Activated CD4-positive, alpha-beta T cell treated with anti-CD3 and anti-CD28 coated beads, Interleukin-10, Interleukin-2, amounts not matched to agents 100 ng/mL and 50 ng/mL, durations not matched to agents 16 hours and 8 hours (primary cell): ENCODE measurements around the gene WNT8A.

Experiments used
- DNase-seq: peaks from one replicate; pipeline ENCODE4 v3.0.0-alpha.2; 2020

WNT8A gene

DNA sequence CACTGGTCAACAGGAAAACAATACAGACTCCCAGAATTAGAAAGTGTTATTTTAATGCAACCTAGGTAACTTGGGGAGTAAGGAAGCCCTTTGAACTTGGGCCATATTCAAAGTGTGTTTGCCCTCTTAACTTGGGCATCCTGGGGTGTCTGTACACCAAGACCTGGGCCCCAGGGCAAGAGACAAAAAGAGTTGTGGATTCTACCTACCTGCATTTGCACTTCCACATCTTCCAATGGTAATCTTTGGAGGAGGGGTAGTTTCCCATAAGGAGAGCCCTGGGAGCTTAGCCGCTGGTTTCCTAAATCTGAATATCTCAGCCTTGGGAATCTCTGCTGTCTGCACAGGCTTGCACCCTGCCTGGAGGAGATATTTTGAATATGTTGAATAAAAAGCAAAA lies 8.5 kb downstream of the WNT8A start:
- DNase-seq: no peak

DNA sequence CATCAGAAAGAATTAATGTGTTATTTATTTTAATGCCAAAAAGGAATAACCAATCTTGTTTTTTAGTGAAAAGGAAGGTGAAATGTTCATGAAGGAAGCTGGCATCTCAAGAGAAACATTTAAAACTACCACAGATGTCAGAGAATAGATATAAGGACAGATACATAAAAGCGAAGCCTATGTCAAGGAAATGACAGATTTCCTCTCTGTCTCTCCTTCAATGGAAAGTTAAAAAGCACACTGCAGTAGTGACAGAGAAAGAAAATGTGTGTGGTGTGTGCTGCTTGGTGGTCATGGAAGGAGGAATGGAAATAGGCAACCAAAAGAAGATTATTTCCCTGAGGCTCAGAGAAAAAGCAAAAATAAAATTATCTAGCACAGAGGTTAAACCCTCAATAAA lies 9.2 kb downstream of the WNT8A start:
- DNase-seq: no peak

DNA sequence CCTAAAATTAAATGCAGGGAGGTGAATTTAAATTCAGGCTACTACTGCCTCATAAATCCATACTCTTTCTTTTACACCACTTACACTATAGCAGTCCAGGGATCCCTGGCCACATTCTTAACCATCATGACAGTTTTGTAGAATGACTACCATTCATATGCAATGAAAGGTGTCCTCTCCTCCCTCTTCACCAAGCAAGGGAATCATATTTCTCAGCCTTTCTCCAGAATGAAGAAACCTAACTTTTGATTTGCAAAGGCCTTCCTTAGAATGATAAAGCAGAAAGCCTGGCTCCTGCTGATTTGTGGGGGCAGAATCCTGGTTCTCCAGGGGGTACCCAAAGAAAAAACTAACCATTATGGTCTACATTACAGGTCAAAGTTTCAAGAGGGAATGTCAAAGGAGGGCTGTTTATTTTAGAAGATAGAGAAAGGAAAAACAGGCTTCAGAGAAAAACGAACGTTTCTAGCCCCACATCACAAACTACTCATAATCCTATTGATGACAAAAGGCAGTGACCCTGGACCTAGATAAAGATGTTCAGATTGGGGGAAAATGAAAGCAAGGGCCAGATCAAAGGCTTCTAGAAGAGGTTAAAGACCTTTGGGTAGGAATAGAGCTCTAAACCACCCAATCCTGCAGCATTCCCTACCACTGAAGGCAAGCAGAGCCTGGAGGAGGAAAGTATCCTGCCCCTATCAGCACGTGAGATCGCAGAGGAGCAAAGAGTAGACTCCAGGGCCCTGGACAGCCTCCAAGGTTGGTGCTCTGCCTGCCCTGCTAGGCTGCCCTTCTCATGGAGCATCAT lies 11.5 kb downstream of the WNT8A start:
- no peak for DNase-seq

DNA sequence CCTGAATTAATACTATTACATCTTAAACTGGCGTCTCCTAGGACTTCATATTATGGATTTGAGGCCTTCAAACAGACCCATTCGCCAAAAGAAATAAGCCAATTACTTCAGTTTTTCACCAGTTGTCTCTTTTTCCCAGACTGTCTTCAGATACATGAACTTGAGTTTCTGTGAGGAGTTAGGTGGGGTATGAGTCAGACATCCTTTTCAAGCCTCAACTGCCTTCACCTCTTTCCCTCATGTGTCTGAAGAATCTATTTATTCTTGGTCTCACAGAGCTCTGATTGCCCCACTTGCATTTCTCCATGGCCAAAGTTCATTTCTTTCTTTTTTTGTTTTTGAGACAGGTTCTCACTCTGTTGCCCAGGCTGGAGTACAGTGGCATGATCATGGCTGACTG lies 12.5 kb downstream of the WNT8A start:
- DNase-seq: peak; percentile 46

DNA sequence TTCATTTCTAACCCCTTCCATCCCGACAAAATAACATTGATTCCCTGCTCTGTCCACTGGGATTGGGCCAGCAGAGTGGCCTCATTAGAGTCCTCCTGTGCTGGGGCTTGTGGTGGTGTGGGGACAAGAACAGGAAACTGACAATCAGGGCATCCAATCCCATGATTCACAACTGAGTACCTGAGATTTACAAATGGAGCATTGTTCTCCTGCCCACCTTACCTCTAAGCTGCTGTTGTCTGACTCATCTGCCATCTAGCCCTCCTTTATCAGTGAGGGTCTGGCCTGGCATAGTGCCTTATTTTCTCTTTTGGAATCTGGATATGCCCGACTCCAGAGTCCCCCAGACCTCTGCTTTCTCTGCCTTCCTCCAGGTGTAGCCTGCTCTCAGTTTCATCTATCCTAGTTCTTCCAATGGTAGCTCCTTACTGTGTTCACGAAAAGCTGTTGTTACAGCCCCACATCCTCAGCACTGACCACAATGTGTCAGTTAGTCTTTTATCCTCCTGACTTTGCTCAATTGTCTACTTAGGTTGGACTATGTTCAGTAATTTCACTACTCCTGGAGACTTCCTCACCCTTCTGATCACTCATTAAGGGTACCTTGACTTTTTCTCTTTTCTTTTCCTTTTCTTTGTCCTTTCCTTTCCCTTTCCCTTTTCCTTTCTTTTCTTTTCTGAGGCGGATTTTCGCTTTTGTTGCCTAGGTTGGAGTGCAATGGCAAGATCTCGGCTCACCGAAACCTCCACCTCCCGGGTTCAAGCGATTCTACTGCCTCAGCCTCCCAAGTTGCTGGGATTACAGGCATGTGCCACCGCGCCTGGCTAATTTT lies 13.4 kb downstream of the WNT8A start:
- DNase-seq: peak; percentile 52

DNA sequence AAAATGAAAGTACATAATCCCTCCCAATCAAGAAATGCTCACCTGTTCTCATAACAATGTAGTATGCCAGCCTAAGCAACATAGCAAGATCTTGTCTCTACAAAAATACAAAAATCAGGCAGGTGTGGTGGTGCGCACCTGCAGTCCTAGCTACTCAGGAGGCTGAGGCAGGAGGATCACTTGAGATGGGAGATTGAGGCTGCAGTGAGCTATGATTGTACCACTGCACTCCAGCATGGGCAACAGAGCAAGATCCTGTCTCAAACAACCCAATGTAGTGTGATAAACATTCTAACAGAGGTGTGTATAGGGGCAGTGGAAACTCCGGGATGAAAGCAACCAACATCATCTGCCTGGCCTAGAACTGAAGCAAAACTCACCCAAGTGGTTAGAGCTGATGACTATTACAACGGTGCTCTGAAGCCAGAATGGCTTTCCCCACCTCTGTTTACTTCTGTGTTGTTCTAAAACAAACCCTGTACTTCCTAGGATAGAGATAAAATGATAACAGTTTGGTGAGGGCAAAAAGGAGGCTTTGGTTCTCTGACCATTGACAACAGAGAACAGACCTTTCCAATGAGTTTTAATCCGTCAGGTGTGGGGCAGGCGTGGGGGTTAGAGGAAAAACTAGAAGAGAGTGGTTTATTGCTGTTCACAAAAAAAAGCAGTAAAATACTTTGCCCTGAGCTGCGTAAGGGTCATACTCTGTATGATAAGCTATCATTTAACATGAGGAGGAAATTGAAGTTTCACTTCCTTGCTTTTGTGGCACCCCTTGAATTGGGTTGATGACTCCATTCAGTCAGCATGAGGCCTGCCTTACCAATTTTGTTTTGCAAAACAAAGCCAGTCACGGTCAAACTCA lies 18.9 kb downstream of the WNT8A start:
- DNase-seq: no peak

DNA sequence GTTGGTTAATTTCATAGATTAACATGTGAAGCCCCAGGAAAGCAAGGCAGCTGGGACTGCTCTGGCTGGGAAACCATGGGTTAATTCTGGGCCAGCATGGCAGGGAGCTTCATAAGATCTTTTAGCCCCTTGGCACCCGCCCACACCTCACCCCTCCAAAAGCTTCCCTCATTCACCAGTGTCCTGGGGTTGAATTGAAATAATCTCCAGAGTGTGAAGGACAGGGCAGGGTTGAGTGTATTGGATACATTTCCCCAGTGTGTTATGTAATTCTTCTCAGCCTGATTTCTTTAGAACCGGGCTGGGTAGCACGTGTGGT lies 19.4 kb downstream of the WNT8A start:
- DNase-seq: no peak

DNA sequence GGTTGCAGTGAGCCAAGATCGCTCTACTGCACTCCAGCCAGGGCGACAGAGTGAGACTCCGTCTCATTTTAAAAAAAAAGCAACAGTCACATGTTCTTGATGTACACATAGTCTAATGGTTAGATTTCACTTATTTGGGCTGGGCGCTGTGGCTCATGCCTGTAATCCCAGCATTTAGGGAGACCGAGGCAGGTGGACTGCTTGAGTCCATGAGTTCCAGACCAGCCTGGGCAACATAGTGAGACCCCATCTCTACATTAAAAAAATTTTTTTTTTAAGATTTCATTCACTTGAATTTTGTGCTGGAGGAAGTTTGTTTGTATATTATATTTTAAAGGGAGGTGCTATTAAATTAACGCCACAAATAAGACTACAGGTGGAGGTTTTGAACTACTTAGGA lies 21.9 kb downstream of the WNT8A start:
- DNase-seq: no peak

DNA sequence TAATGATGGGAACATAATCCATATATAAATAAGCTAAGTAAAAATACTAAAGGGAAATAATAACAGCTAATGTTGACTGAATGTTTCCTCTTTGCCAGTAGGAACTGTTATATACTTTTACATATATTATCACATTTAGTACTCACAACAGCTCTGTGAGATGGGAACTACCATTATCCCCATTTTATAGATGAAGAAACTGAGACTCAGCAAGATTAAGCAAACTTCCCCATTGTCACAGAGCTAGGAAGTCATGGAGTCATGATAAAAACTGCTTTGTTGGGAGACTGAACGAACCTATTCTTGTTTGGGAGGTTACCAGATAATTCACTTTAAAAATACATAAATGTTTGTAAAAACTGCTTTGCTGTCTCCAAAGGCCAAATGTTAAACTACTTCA lies 23.4 kb downstream of the WNT8A start:
- DNase-seq: no peak

DNA sequence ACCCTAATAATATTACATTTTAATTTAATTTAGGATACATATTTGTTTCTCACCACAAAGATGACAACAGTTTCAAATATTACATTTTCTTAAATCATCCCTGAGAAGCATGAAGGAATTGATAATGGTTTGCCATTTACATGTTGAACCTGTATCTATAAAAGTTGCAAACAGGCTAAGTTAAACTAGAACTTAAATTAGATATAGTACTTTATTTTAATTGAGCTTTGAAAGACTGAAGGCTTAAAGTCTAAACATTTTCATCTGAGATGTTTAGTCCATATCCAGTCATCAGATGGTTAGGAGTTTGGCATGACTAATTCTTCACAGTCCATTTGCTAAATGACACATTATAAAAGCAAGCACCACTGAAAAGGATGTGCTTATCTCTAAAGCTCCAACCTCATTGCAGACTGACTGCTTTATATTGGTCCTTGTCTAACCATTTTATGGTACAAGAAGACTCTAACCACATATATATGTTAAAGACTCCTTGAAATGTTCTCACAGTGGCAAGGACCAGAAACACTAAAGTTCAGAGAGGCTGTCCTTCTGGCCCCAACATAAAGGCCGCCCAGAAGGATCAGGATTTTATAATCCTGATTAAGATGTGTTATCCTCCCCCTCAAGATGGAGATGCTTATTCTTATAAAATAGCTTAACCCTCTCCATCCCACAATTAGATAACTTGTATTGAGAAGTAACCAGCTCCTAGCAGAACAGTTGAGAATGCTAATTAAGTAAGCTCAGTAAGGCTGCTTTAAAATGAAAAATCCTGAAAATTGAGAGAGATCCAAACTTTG lies 25.8 kb downstream of the WNT8A start:
- no peak for DNase-seq

DNA sequence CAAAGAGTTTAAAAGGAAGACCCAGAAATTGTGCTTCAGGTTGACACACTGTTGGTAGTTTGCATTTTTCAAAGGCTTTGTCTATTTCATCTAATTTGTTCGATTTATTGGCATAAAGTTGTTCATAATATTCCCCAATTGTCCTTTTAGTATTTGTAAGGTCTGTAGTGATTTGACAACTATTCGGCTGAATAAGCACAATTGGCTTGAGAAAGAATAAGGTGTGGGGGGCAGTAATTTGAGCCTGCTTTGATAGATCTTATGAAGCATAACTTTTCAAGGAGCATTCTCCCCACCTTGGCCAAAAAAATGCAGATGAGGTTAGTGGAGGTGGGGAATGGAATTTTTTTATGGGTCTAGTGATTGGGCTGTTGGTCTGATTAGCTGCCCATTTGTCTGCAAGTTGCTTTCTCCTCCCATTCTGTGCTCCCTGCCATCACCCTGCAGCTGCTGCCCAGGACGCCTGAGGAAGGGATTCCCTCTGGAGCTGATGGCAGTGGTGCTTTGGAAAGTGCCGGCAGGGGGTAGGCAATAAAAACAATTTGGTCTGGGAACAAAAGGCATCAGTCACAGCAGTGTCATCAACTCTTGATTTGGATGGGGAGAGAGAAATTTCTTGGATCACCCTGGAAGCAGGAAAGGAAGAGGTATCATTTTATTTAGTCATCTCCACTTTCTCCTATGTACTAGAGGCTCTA lies 26.6 kb downstream of the WNT8A start:
- no peak for DNase-seq

DNA sequence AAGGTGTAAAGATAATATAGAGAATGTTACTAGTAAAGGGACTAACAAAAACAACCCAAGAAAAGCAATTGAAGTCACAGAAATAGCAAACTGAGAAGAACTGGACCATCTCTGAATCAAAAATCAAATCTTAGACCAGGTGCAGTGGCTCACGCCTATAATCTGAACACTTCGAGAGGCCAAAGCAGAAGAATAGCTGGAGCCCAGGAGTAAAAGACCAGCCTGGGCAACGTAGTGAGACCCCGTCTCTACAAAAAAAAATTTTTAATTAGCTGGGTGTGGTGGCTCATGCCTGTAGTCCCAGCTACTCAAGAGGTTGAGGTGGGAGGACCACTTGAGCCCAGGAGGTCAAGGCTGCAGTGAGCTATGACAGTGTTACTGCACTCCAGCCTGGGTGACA lies 27.3 kb downstream of the WNT8A start:
- no peak for DNase-seq

DNA sequence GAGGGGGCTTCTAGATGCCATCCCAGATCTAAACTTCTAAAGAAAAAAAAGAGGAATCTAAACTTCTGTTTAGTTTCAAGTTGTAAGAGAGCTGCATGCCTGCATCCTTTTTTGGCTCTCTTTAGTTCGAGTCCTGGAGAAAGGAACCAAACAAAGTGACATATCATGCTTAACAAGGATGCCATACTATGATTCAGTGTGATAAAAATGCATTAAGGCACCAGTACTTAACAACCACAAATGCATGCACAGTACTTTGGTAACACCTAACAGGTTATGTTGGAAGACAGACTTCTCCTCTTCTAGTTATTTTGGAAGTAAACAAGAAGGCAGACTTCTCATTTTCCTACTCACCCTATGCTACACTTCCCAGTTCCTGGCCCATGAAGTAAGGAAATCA lies 28.1 kb downstream of the WNT8A start:
- no peak for DNase-seq

DNA sequence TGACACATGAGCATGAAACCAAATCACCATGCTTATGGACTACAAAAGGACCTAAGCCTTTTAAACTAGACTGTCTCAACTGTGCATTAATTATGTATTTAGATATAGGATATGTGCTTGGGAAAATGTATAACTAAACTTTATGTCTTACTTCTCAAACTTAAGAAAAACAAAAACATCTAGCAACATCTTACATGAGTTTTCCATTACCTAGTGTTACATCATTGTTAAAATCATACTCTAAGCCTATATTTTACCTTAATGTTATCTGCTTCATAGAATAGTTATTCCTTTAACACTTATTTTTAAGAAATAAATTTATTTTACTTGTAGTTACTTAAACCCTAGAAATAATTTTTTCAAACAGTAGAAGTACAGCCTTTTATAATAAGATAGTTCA lies 31.4 kb downstream of the WNT8A start:
- no peak for DNase-seq

DNA sequence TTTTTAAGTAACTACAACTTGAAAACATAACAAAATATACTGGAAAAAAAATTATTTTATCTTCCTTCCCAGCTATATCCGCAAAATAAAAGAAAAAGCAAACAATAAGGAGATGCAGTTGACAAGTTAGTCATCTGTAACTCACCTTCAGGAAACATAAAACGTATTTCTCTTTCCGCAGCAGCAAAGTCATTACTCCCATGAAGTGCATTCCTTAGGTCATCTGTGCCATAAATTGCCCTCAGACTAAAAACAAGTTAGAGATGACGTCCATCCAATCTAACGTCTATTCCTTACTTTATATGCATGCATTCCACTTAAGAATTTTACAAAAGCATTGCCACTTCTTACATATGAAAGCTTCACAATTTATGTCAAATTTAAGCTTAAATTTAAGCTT lies 44.5 kb downstream of the WNT8A start:
- DNase-seq: no peak

DNA sequence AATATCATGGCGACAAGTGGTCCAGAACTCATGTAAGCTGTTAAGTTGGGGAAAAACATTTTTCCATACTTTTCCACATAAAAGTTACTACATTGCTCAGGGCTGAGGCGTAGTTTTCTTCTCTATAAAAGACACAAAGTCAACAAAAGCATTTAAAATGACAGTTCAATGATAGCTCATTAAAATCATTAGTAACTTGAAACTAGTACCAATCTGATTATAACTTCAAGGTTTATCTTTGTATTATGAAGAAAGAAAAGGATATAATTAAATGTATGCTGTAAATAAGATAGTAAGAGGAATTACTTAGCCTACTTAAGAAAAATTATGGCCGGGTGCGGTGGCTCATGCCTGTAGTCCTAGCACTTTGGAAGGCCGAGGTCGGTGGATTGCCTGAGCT lies 45.5 kb downstream of the WNT8A start:
- no peak for DNase-seq

DNA sequence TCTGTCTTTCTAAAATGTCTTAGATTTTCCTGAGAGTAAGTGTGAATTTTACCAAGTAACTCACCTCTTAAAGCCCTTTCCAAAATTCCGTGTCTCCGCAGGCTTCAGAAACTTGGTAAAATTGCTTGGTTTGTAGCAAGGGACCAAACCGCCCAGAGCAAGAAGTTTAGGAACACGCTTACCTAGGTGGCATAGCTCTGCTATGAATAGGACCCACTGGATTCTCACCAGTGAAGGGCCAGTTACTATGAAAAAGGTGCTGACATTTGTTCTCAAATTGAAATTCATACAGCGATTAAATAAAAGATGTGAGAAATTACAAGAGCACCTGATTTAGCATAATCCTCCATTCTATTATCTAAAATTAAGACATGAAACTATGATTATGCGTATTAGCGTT lies 48.7 kb downstream of the WNT8A start:
- DNase-seq: no peak

DNA sequence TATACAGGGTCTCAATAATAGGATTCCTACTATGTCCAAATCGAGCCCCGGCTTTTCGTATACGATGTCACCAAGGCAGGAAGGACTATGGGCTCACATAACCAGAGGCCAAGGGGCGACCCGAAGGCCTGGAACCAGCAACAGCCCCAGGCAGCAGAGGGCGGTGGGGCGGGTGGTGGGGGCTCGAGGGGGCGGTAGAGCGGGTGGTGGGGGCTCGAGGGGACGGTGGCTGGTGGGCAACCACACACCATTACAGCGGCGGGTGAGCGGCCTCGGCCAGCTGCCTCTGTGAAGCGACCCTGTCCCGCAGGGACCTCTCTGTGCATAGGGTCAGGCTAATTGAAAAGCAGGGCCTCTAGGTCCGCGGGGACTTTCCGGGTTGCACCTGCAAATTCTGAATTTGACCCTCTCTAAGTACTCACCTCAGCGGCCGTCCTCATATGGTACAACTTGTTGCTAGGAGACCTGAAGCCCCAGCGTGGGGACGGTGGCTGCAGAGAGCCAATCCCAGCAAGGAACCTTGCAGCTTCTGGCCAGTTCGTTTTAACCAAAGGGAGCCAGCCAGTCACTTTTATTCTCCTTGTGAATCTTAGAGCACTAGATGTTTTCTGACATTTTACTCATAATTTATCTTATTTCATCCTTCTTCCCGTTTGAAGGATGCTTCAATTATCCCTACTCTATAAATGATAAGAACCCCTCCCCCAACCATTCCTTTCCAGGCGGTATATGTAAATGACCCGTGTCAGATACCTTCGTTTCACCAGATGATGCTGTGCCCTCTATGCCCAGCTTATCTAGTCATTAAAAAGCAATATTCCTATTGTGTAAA lies 55.3 kb downstream of the WNT8A start, which contains the start of gene NME5:
TSS of gene NME5 (minus strand) at position 480 of the 832 bp plus-strand sequence. CDS start 648 bp downstream, outside the sequence.
- DNase-seq: peak; percentile 7

DNA sequence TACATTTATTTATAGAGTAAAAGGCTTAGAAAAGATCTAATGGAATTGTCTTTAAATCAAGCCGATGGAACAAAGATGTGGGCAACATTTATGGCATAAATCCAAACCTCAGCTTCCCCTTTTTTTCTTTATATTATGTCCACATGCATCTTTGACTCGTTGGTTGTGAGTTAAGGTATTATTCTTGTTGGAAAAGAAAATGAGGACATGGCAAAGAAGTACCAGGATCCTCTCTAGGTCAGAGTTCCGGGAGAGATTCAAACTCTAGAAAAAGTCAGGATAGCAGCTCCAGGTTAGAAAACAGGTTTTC lies 55.9 kb downstream of the WNT8A start:
- DNase-seq: no peak

DNA sequence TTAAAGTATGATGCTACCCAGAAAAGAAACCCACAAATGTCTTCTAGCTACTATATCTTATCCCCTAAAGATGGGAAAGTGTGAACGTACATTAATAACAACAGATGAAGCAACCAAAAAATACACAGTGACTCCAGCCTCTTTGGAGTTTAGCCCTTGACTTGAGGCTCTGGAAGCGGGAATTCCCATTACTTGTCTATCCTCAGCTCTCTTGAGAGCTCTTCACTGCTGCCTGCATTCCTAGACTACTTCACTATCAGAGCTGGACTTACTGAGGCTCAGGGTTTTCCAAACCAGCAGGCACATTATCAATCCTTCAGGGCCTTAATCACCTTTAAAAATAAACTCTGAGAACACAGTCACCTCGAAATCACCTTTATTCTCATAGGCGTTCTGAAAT lies 56.4 kb downstream of the WNT8A start:
- no peak for DNase-seq
